Measurements from ENCODE around the gene SLC6A6. TPM values are rescaled to one million over a fixed set of nuclear protein-coding genes. Genes with fewer than 3 reads are reported as not detected.

Gene SLC6A6
- total and polyA plus RNA-seq, 11 donors = 9.1 to 121 (median 34.9) TPM

DNA sequence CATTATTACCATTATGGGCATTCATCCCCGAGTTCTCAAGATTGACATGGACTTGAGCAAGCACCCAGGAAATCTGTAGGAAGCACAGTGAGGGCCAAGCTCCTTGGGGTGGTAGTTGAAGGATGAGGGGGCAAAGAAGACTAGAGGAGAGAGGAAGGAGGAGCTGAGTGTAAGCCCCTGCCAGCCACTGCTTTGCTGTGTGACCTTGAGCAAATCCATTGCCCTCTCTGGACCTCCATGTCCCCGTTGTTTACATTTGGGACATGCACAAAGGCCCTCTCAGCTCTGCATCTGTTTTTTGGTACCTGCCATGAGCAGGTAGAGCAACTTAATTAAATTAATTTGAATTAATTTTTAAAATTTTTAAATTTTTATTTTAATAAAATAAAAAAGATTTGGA, 33.5 kb upstream of the SLC6A6 start:
- peaks cover 6 to 49% (median 36%) of the 10 kb centered on the region in 12 donors for H3K4me1 ChIP-seq
- H3K36me3 ChIP-seq = no peaks in the 10 kb centered on the region
- H3K9me3 ChIP-seq = no peaks in the 10 kb centered on the region
- DNase-seq (no peak), ATAC-seq (no peak)
- intact Hi-C loops (cut with DNase I) = no loop called here
- H3K27ac ChIP-seq = no peak overlapping the region
- H3K4me3 ChIP-seq = no peak overlapping the region
- peaks cover 0 to 13% (median 0%) of the 10 kb centered on the region in 9 donors for H3K27me3 ChIP-seq
- 87 to 97% (median 89%) methylated on average over 2 of the region's 2 CpGs for WGBS, 4 donors
- no peak for TF ChIP-seq POLR2A (IDR thresholded peaks at IDR 0.05)
- TF ChIP-seq, protein P1, sequence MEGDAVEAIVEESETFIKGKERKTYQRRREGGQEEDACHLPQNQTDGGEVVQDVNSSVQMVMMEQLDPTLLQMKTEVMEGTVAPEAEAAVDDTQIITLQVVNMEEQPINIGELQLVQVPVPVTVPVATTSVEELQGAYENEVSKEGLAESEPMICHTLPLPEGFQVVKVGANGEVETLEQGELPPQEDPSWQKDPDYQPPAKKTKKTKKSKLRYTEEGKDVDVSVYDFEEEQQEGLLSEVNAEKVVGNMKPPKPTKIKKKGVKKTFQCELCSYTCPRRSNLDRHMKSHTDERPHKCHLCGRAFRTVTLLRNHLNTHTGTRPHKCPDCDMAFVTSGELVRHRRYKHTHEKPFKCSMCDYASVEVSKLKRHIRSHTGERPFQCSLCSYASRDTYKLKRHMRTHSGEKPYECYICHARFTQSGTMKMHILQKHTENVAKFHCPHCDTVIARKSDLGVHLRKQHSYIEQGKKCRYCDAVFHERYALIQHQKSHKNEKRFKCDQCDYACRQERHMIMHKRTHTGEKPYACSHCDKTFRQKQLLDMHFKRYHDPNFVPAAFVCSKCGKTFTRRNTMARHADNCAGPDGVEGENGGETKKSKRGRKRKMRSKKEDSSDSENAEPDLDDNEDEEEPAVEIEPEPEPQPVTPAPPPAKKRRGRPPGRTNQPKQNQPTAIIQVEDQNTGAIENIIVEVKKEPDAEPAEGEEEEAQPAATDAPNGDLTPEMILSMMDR (IDR thresholded peaks at IDR 0.05) = no peak

DNA sequence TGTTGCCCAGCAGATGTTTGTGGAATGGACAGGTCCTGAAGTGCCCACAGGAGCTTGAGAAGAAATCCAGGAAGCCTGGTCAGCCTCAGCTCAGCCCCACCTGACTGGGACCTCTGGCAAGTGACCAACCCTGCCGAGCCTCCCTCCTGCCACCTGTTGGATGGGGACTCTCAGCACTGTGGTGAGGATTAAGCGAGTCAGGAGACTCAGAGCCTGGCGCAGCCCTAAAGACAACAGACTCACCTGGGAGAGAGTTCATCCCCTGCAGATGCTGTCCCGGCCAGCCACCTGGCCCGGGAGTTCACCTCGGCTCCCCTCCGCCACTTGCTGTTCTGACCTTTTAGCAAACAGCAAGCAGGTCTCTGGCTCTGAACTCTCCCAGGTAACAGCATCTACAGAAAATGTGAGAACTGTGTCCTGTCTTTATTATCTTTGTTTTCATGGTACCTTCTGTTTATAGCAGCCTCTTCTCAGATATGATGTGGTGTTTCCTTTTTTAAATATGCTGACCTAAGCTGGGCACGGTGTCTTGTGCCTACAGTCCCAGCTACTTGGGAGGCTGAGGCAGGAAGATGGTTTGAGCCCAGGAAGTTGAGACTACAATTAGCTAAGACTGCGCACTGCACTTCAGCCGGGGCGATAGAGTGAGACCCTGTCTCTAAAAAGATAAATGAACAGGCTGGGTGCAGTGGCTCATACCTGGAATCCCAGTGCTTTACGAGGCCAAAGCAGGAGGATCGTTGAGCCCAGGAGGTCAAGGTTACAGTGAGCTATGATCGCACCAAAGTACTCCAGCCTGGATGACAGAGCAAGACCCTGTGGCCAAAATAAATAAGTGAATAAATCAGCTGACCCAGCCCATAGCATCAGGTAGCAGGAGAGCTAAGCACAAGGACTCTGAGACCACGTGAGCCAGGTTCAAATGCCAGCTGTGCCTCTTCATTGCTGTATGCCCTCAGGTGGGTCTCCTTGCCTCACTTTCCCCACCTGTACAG, 32.4 kb upstream of the SLC6A6 start:
- 55 to 66% (median 62%) methylated on average over 14 to 15 of the region's 15 CpGs for WGBS, 4 donors
- Histone ChIP-seq H3K4me1 (peaks cover 6 to 60% (median 38%) of the 10 kb centered on the region in 12 donors), H3K36me3 (no peaks in the 10 kb centered on the region), H3K4me3 (no peak overlapping the region), H3K27ac (peak overlapping the region in 6 of 12 donors; percentile 1 to 87 (median 58)), H3K27me3 (peaks cover 0 to 13% (median 0%) of the 10 kb centered on the region in 9 donors), H3K9me3 (no peaks in the 10 kb centered on the region)
- ATAC-seq = peak in 2 of 4 donors; percentile 10 to 38
- no peak for TF ChIP-seq POLR2A (IDR thresholded peaks at IDR 0.05)
- TF ChIP-seq, protein P1 (IDR thresholded peaks at IDR 0.05) = peak in 2 of 12 donors; percentile 14 to 19
- intact Hi-C loops (cut with DNase I) = loop anchor here in 2 of 10 donors (5.0 to 10.0 kb wide), 2 partner anchors 62 to 135 kb away; no protein-coding TSS in a partner anchor
- DNase-seq = peak in 1 of 5 donors; percentile 33

DNA sequence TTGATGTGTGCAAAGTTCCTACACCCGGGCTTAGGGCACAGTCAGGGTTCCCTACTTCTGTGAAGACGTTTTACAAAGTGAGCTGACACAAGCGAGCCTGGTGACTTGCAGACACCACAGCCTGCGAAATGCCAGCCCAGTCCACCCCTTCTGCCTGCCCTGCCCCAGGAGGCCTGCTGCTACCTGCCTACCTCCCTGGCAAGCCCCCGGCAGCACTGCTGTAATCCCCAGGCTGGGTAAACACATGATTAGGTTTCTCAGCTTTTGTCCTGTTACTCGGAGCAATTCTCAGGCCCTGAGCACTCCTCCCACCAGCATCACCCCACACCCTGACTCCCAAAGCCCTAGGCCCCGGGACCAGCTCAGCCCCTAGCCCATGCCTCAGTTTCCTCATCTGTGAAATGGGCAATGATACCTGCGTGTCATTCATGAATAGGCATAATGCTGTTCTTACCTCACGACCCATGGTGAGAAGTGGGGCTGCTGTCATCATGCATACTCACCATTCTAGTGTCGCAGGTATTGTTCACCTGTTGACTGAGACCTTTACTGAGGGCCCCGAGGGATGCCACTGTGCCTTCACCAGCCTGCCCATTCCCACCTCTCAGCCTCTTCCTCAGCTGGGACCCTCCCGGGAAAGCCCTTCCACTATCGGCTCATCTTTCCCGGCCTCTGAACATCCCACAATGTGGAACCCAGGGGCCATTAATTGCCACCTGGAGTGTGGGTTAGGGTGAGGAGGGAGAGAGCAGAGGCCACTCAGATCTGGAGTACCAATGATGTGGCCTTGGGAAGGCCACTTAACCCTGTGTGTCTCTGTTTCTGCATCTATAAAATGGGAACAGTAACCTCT, 31.5 kb upstream of the SLC6A6 start:
- intact Hi-C loops (cut with DNase I) = loop anchor here in 2 of 10 donors (5.0 to 10.0 kb wide), 2 partner anchors 61 to 136 kb away; no protein-coding TSS in a partner anchor
- WGBS, 4 donors = 87 to 92% (median 88%) methylated on average over 13 to 14 of the region's 14 CpGs
- no peaks in the 10 kb centered on the region for H3K36me3 ChIP-seq
- H3K9me3 ChIP-seq = no peaks in the 10 kb centered on the region
- H3K4me3 ChIP-seq = no peak overlapping the region
- TF ChIP-seq, protein P1 (IDR thresholded peaks at IDR 0.05) = no peak
- TF ChIP-seq POLR2A (IDR thresholded peaks at IDR 0.05) = no peak
- peaks cover 6 to 65% (median 42%) of the 10 kb centered on the region in 12 donors for H3K4me1 ChIP-seq
- peaks cover 0 to 13% (median 0%) of the 10 kb centered on the region in 9 donors for H3K27me3 ChIP-seq
- no peak for DNase-seq
- no peak for ATAC-seq
- peak overlapping the region in 8 of 12 donors; percentile 40 to 87 (median 74) for H3K27ac ChIP-seq
